ENCODE results near the gene MLLT1. TPM values are rescaled to one million over a fixed set of nuclear protein-coding genes. Genes with fewer than 3 reads are reported as not detected.

Gene MLLT1
- total and polyA plus RNA-seq, 4 donors: 2.1 to 15.6 (median 7.3) TPM

- TF ChIP-seq FOXA1 (IDR thresholded peaks at IDR 0.05) (no peak), HNF4A (conservative IDR thresholded peaks at IDR 0.05) (no peak), EGR1 (IDR thresholded peaks at IDR 0.05; ENCODE audit: low read depth in 2 of 2) (no peak), CTCF (IDR thresholded peaks at IDR 0.05; ENCODE audit: low read depth, low read length, missing input control) (no peak), JUND (IDR thresholded peaks at IDR 0.05) (no peak), RAD21 (IDR thresholded peaks at IDR 0.05) (no peak), SP1 (IDR thresholded peaks at IDR 0.05) (no peak), NR2F2 (IDR thresholded peaks at IDR 0.05) (no peak), RXRA (IDR thresholded peaks at IDR 0.05) (no peak), YY1 (IDR thresholded peaks at IDR 0.05) (no peak), FOXA2 (IDR thresholded peaks at IDR 0.05) (no peak), MAX (IDR thresholded peaks at IDR 0.05) (no peak), GABPA (IDR thresholded peaks at IDR 0.05 in 1 of 2, conservative IDR thresholded peaks at IDR 0.05 in 1 of 2) (no peak), HNF4G (IDR thresholded peaks at IDR 0.05) (no peak), TAF1 (conservative IDR thresholded peaks at IDR 0.05) (no peak)
- TF ChIP-seq, protein P1, sequence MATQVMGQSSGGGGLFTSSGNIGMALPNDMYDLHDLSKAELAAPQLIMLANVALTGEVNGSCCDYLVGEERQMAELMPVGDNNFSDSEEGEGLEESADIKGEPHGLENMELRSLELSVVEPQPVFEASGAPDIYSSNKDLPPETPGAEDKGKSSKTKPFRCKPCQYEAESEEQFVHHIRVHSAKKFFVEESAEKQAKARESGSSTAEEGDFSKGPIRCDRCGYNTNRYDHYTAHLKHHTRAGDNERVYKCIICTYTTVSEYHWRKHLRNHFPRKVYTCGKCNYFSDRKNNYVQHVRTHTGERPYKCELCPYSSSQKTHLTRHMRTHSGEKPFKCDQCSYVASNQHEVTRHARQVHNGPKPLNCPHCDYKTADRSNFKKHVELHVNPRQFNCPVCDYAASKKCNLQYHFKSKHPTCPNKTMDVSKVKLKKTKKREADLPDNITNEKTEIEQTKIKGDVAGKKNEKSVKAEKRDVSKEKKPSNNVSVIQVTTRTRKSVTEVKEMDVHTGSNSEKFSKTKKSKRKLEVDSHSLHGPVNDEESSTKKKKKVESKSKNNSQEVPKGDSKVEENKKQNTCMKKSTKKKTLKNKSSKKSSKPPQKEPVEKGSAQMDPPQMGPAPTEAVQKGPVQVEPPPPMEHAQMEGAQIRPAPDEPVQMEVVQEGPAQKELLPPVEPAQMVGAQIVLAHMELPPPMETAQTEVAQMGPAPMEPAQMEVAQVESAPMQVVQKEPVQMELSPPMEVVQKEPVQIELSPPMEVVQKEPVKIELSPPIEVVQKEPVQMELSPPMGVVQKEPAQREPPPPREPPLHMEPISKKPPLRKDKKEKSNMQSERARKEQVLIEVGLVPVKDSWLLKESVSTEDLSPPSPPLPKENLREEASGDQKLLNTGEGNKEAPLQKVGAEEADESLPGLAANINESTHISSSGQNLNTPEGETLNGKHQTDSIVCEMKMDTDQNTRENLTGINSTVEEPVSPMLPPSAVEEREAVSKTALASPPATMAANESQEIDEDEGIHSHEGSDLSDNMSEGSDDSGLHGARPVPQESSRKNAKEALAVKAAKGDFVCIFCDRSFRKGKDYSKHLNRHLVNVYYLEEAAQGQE (IDR thresholded peaks at IDR 0.05): no peak
- TF ChIP-seq, protein P2, sequence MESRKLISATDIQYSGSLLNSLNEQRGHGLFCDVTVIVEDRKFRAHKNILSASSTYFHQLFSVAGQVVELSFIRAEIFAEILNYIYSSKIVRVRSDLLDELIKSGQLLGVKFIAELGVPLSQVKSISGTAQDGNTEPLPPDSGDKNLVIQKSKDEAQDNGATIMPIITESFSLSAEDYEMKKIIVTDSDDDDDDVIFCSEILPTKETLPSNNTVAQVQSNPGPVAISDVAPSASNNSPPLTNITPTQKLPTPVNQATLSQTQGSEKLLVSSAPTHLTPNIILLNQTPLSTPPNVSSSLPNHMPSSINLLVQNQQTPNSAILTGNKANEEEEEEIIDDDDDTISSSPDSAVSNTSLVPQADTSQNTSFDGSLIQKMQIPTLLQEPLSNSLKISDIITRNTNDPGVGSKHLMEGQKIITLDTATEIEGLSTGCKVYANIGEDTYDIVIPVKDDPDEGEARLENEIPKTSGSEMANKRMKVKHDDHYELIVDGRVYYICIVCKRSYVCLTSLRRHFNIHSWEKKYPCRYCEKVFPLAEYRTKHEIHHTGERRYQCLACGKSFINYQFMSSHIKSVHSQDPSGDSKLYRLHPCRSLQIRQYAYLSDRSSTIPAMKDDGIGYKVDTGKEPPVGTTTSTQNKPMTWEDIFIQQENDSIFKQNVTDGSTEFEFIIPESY (IDR thresholded peaks at IDR 0.05): no peak
- TF ChIP-seq, protein P3, sequence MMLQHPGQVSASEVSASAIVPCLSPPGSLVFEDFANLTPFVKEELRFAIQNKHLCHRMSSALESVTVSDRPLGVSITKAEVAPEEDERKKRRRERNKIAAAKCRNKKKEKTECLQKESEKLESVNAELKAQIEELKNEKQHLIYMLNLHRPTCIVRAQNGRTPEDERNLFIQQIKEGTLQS (IDR thresholded peaks at IDR 0.05): no peak
- no peaks in the 10 kb centered on the region for H3K36me3 ChIP-seq (ENCODE audit: control insufficient read depth in 4 of 4, insufficient read depth in 3 of 4, low read depth in 1 of 4, low read length in 3 of 4)
- peaks cover 0 to 3% (median 0%) of the 10 kb centered on the region in 4 donors for H3K27me3 ChIP-seq (ENCODE audit: control insufficient read depth in 4 of 4, insufficient read depth in 4 of 4, low read length in 3 of 4)
- H3K4me1 ChIP-seq (ENCODE audit: control insufficient read depth in 4 of 4, insufficient read depth in 4 of 4, low read length in 3 of 4): no peaks in the 10 kb centered on the region
- DNase-seq (ENCODE audit: low spot score): no peak
- H3K4me3 ChIP-seq (ENCODE audit: low read depth in 1 of 3, low read length in 3 of 3): no peak overlapping the region
- H3K27ac ChIP-seq (ENCODE audit: low read depth in 1 of 2, low read length in 2 of 2): no peak overlapping the region
- H3K9ac ChIP-seq (ENCODE audit: low read depth in 1 of 2, low read length in 2 of 2): no peak overlapping the region
- no peaks in the 10 kb centered on the region for H3K9me3 ChIP-seq (ENCODE audit: control insufficient read depth in 4 of 4, low read length in 3 of 4)
- WGBS: 69% methylated on average over 2 of the region's 2 CpGs
Observed at GRCh38 chr19:6181119-6181518, 98.7 kb downstream of the MLLT1 start.
